DMS79 treated with DMSO at 0.1 percent for 48 hours (cell line): ENCODE measurements around the gene NSMCE3.
A peak's percentile ranks its signal among the peaks of the same experiment; 100 is the strongest.

Experiments used
- DNase-seq: peaks from one replicate; lab custom pipeline; 2025; lab: John Stamatoyannopoulos, UW

NSMCE3 gene

GRCh38 chr15:29220852-29221251, 48.8 kb downstream of the NSMCE3 start:
- peak; percentile 6 for DNase-seq

GRCh38 chr15:29216955-29217354, 52.7 kb downstream of the NSMCE3 start:
- DNase-seq: no peak
